ENCODE results near the gene DMXL1.

Gene DMXL1

DNA sequence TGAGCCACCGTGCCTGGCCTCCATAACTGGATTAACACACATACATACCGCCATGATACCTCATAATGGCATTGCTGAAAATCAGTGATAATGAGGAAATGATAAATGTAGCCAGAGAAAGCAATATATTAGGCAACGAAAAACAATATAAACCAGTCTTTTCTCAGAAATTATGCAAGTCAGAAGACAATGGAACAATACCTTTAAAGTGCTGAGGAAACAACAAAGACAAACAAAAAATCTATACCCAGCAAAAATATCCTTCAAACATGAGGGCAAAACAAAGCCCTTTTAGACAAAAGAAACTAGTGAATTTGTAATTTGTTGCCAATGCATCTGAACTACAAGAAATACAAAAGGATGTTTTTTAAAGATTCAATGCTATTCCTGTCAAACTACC is 186.7 kb downstream of the DMXL1 start:
- CTCF ChIA-PET: interaction anchor here (2.8 kb wide), 1 partner anchor 10 kb away, joined by 9 read pairs; no protein-coding TSS in a partner anchor
- Histone ChIP-seq H3K4me3 (ENCODE audit: control insufficient read depth in 1 of 7, extremely low read depth in 1 of 7, insufficient read depth in 4 of 7, low read depth in 2 of 7, low read length in 6 of 7) (no peak overlapping the region), H3K27me3 (replicated peaks in 2 of 5; ENCODE audit: control insufficient read depth in 4 of 5, insufficient read depth in 5 of 5, low read length in 4 of 5) (no peaks in the 10 kb centered on the region), H3K4me1 (ENCODE audit: control extremely low read depth in 1 of 4, control insufficient read depth in 4 of 4, insufficient read depth in 4 of 4, low read length in 3 of 4) (no peaks in the 10 kb centered on the region), H3K27ac (ENCODE audit: insufficient read depth in 1 of 2, low read depth in 1 of 2, low read length in 2 of 2, poor library complexity in 1 of 2, severe bottlenecking in 2 of 2) (no peak overlapping the region), H3K9me3 (ENCODE audit: control extremely low read depth in 1 of 5, control insufficient read depth in 4 of 5, insufficient read depth in 2 of 5, low read depth in 1 of 5, low read length in 4 of 5) (peaks cover 1 to 48% (median 9%) of the 10 kb centered on the region in 5 experiments), H3K36me3 (ENCODE audit: control insufficient read depth in 4 of 4, insufficient read depth in 4 of 4, low read length in 3 of 4) (peaks cover 0 to 4% (median 0%) of the 10 kb centered on the region in 4 experiments)
- POLR2A ChIA-PET: interaction anchor here (0.9 kb wide), 1 partner anchor 11 kb away, joined by 4 read pairs; no protein-coding TSS in a partner anchor
- DNase-seq: peak in 1 of 3 donors; percentile 38
- no CpG with 5 or more reads among the region's 3 CpGs for WGBS (ENCODE audit: insufficient coverage)

- no peaks in the 10 kb centered on the region for H3K27me3 ChIP-seq (replicated peaks in 2 of 5; ENCODE audit: control insufficient read depth in 4 of 5, insufficient read depth in 5 of 5, low read length in 4 of 5)
- no peak overlapping the region for H3K27ac ChIP-seq (ENCODE audit: insufficient read depth in 1 of 2, low read depth in 1 of 2, low read length in 2 of 2, poor library complexity in 1 of 2, severe bottlenecking in 2 of 2)
- ChIA-PET CTCF (interaction anchor here (1.0 kb wide), 1 partner anchor 52 kb away, joined by 6 read pairs; no protein-coding TSS in a partner anchor), POLR2A (no interaction called here)
- no peaks in the 10 kb centered on the region for H3K36me3 ChIP-seq (ENCODE audit: control insufficient read depth in 4 of 4, insufficient read depth in 4 of 4, low read length in 3 of 4)
- no peak for DNase-seq
- 100% methylated on average over 2 of the region's 2 CpGs for WGBS (ENCODE audit: insufficient coverage)
- no peak overlapping the region for H3K4me3 ChIP-seq (ENCODE audit: control insufficient read depth in 1 of 7, extremely low read depth in 1 of 7, insufficient read depth in 4 of 7, low read depth in 2 of 7, low read length in 6 of 7)
- peaks cover 3 to 9% (median 4%) of the 10 kb centered on the region in 4 experiments for H3K4me1 ChIP-seq (ENCODE audit: control extremely low read depth in 1 of 4, control insufficient read depth in 4 of 4, insufficient read depth in 4 of 4, low read length in 3 of 4)
- peaks cover 0 to 23% (median 4%) of the 10 kb centered on the region in 5 experiments for H3K9me3 ChIP-seq (ENCODE audit: control extremely low read depth in 1 of 5, control insufficient read depth in 4 of 5, insufficient read depth in 2 of 5, low read depth in 1 of 5, low read length in 4 of 5)
These were observed 192.8 kb downstream of the DMXL1 start for GRCh38 chr5:119263639-119264038.

GRCh38 chr5:119264186-119264585 is 193.3 kb downstream of the DMXL1 start:
- H3K36me3 ChIP-seq (ENCODE audit: control insufficient read depth in 4 of 4, insufficient read depth in 4 of 4, low read length in 3 of 4): no peaks in the 10 kb centered on the region
- H3K4me3 ChIP-seq (ENCODE audit: control insufficient read depth in 1 of 7, extremely low read depth in 1 of 7, insufficient read depth in 4 of 7, low read depth in 2 of 7, low read length in 6 of 7): no peak overlapping the region
- no CpG with 5 or more reads among the region's 1 CpG for WGBS (ENCODE audit: insufficient coverage)
- no peaks in the 10 kb centered on the region for H3K27me3 ChIP-seq (replicated peaks in 2 of 5; ENCODE audit: control insufficient read depth in 4 of 5, insufficient read depth in 5 of 5, low read length in 4 of 5)
- POLR2A ChIA-PET: no interaction called here
- H3K4me1 ChIP-seq (ENCODE audit: control extremely low read depth in 1 of 4, control insufficient read depth in 4 of 4, insufficient read depth in 4 of 4, low read length in 3 of 4): peaks cover 3 to 12% (median 5%) of the 10 kb centered on the region in 4 experiments
- DNase-seq: no peak
- H3K27ac ChIP-seq (ENCODE audit: insufficient read depth in 1 of 2, low read depth in 1 of 2, low read length in 2 of 2, poor library complexity in 1 of 2, severe bottlenecking in 2 of 2): no peak overlapping the region
- H3K9me3 ChIP-seq (ENCODE audit: control extremely low read depth in 1 of 5, control insufficient read depth in 4 of 5, insufficient read depth in 2 of 5, low read depth in 1 of 5, low read length in 4 of 5): peaks cover 0 to 20% (median 2%) of the 10 kb centered on the region in 5 experiments
- CTCF ChIA-PET: interaction anchor here (0.7 to 1.3 kb wide), 3 partner anchors 9 to 51 kb away, joined by 3 to 6 read pairs (median 3); no protein-coding TSS in a partner anchor

GRCh38 chr5:119267958-119268386 is 197.1 kb downstream of the DMXL1 start:
- POLR2A ChIA-PET: interaction anchor here (0.6 to 1.1 kb wide), 7 partner anchors 11 to 188 kb away, joined by 3 to 5 read pairs (median 3); no protein-coding TSS in a partner anchor
- CTCF ChIA-PET: interaction anchor here (0.7 to 3.2 kb wide), 9 partner anchors 10 to 197 kb away, joined by 3 to 18 read pairs (median 4); partner anchors contain the start of genes DMXL1 and TNFAIP8
- Histone ChIP-seq H3K27me3 (replicated peaks in 2 of 5; ENCODE audit: control insufficient read depth in 4 of 5, insufficient read depth in 5 of 5, low read length in 4 of 5) (no peaks in the 10 kb centered on the region), H3K36me3 (ENCODE audit: control insufficient read depth in 4 of 4, insufficient read depth in 4 of 4, low read length in 3 of 4) (peaks cover 0 to 5% (median 1%) of the 10 kb centered on the region in 4 experiments), H3K9me3 (ENCODE audit: control extremely low read depth in 1 of 5, control insufficient read depth in 4 of 5, insufficient read depth in 2 of 5, low read depth in 1 of 5, low read length in 4 of 5) (peaks cover 0 to 3% (median 0%) of the 10 kb centered on the region in 5 experiments), H3K4me3 (ENCODE audit: control insufficient read depth in 1 of 7, extremely low read depth in 1 of 7, insufficient read depth in 4 of 7, low read depth in 2 of 7, low read length in 6 of 7) (peak overlapping the region; percentile 73 to 98 (median 93)), H3K27ac (ENCODE audit: insufficient read depth in 1 of 2, low read depth in 1 of 2, low read length in 2 of 2, poor library complexity in 1 of 2, severe bottlenecking in 2 of 2) (peak overlapping the region; percentile 82 to 91), H3K4me1 (ENCODE audit: control extremely low read depth in 1 of 4, control insufficient read depth in 4 of 4, insufficient read depth in 4 of 4, low read length in 3 of 4) (peaks cover 31 to 50% (median 38%) of the 10 kb centered on the region in 4 experiments)
- DNase-seq: peak; percentile 97 to 99 (median 98)
- WGBS (ENCODE audit: insufficient coverage): 6% methylated on average over 18 of the region's 18 CpGs

DNA sequence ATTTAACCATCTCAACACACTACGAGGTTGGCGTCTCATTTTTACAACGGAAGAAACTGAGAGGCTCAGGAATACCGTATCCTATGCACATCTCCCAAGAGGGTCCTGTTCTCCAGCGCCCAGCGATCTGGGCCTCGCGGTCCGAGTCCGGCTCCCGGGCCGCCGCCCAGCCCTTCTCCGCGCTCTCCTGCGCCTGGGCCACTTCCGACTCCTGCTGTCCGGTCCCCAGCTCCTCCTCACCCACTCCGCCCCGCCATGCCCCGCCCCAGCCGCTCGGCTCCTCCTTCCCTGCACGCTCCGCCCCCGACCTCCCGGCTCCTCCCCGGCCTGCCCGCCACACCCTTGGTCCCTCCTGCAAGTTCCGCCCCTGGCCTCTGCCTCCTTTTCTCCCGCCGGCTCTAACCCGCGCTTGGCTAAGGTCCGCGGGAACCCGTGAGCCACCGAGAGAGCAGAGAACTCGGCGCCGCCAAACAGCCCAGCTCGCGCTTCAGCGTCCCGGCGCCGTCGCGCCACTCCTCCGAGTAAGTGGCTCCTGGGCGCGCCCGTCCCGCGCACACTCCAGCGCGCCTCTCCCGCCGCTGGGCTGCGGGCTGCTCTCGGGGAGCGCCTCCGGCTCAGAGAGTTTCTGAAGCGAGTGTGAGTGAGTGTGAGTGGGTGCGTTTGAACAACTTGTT is 197.6 kb downstream of the DMXL1 start:
- POLR2A ChIA-PET: interaction anchor here (0.6 to 1.3 kb wide), 9 partner anchors 11 to 189 kb away, joined by 3 to 9 read pairs (median 4); no protein-coding TSS in a partner anchor
- under 1% methylated on average over 55 of the region's 65 CpGs for WGBS (ENCODE audit: insufficient coverage)
- H3K4me1 ChIP-seq (ENCODE audit: control extremely low read depth in 1 of 4, control insufficient read depth in 4 of 4, insufficient read depth in 4 of 4, low read length in 3 of 4): peaks cover 37 to 56% (median 44%) of the 10 kb centered on the region in 4 experiments

DNA sequence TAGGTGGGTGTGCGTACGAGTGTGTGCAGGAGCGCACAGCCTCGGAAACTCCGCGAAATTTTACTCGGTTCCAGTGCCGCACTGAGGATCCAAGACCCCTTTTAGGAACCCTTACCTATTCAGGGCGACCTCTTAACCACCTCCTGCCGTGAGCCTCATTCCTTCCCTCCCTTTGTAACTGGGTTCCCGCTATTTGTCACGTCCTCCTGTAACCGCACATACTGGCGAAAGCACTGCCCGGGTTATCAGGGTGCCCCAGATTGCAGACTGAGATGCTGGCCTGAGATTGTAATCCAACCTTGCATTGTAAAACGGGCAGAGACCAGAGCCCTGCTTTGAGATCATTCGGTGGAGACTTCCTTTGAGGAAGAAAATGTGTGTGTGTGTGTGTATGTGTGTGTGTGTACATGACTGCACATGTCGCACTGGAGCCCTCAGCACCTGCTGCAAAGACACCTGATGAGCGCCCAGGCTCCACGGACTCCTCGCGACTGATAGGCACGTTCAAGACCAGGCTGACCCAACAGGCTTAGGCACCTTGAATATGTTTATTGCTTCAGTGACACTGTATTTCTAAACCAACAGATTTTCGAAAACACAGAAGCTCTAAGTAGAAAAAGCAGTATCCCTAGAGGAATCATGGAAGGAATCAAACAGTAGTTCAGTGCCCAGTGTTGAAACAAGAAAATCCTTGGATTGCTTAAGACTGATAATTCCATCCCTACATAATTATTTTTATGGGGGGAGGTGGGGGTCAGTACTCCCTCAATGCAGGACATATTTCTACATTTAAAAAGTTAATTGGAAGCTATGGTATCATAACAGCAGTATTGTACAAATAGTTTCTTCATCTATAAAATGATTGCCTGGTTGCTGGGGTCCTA is 198.4 kb downstream of the DMXL1 start:
- 0% methylated on average over 22 of the region's 24 CpGs for WGBS (ENCODE audit: insufficient coverage)
- Histone ChIP-seq H3K4me1 (ENCODE audit: control extremely low read depth in 1 of 4, control insufficient read depth in 4 of 4, insufficient read depth in 4 of 4, low read length in 3 of 4) (peaks cover 45 to 63% (median 52%) of the 10 kb centered on the region in 4 experiments), H3K27me3 (replicated peaks in 2 of 5; ENCODE audit: control insufficient read depth in 4 of 5, insufficient read depth in 5 of 5, low read length in 4 of 5) (no peaks in the 10 kb centered on the region), H3K36me3 (ENCODE audit: control insufficient read depth in 4 of 4, insufficient read depth in 4 of 4, low read length in 3 of 4) (peaks cover 0 to 5% (median 1%) of the 10 kb centered on the region in 4 experiments), H3K4me3 (ENCODE audit: control insufficient read depth in 1 of 7, extremely low read depth in 1 of 7, insufficient read depth in 4 of 7, low read depth in 2 of 7, low read length in 6 of 7) (peak overlapping the region; percentile 73 to 98 (median 93)), H3K9me3 (ENCODE audit: control extremely low read depth in 1 of 5, control insufficient read depth in 4 of 5, insufficient read depth in 2 of 5, low read depth in 1 of 5, low read length in 4 of 5) (no peaks in the 10 kb centered on the region), H3K27ac (ENCODE audit: insufficient read depth in 1 of 2, low read depth in 1 of 2, low read length in 2 of 2, poor library complexity in 1 of 2, severe bottlenecking in 2 of 2) (peak overlapping the region; percentile 82 to 91)
- DNase-seq: peak; percentile 90 to 97 (median 95)
- CTCF ChIA-PET: interaction anchor here (1.0 to 3.2 kb wide), 4 partner anchors 11 to 142 kb away, joined by 3 to 18 read pairs (median 7); no protein-coding TSS in a partner anchor
- POLR2A ChIA-PET: interaction anchor here (0.8 to 1.3 kb wide), 8 partner anchors 12 to 189 kb away, joined by 3 to 9 read pairs (median 4); no protein-coding TSS in a partner anchor

More for the DNA sequence above, 197.6 kb downstream of the DMXL1 start:
- H3K9me3 ChIP-seq (ENCODE audit: control extremely low read depth in 1 of 5, control insufficient read depth in 4 of 5, insufficient read depth in 2 of 5, low read depth in 1 of 5, low read length in 4 of 5): no peaks in the 10 kb centered on the region
- H3K27ac ChIP-seq (ENCODE audit: insufficient read depth in 1 of 2, low read depth in 1 of 2, low read length in 2 of 2, poor library complexity in 1 of 2, severe bottlenecking in 2 of 2): peak overlapping the region; percentile 82 to 91
- peak; percentile 88 to 94 (median 92) for DNase-seq
- CTCF ChIA-PET: interaction anchor here (0.7 to 3.2 kb wide), 9 partner anchors 11 to 198 kb away, joined by 3 to 18 read pairs (median 4); partner anchors contain the start of genes DMXL1 and TNFAIP8
- H3K4me3 ChIP-seq (ENCODE audit: control insufficient read depth in 1 of 7, extremely low read depth in 1 of 7, insufficient read depth in 4 of 7, low read depth in 2 of 7, low read length in 6 of 7): peak overlapping the region; percentile 73 to 98 (median 93)
- peaks cover 0 to 5% (median 1%) of the 10 kb centered on the region in 4 experiments for H3K36me3 ChIP-seq (ENCODE audit: control insufficient read depth in 4 of 4, insufficient read depth in 4 of 4, low read length in 3 of 4)
- H3K27me3 ChIP-seq (replicated peaks in 2 of 5; ENCODE audit: control insufficient read depth in 4 of 5, insufficient read depth in 5 of 5, low read length in 4 of 5): no peaks in the 10 kb centered on the region

Data from common myeloid progenitor, CD34-positive (primary cell).